ENCODE measurements around the gene EIF1.
"Not testable (repeated sequence)": the region's sequence is repeated elsewhere in the genome, so short reads cannot be mapped to it uniquely, and the experiment has no call there.

The EIF1 gene

GRCh38 chr17:41665566-41666236, 23.0 kb upstream of the EIF1 start:
- no peaks in the 10 kb centered on the region for H3K27me3 Mint-ChIP-seq
- peak overlapping the region; percentile 99 for H3K27ac Mint-ChIP-seq
- H3K36me3 Mint-ChIP-seq = no peaks in the 10 kb centered on the region

GRCh38 chr17:41666237-41666641, 22.4 kb upstream of the EIF1 start:
- H3K27me3 Mint-ChIP-seq = no peaks in the 10 kb centered on the region
- H3K4me1 Mint-ChIP-seq = peaks cover 44% of the 10 kb centered on the region
- H3K36me3 Mint-ChIP-seq = no peaks in the 10 kb centered on the region
- H3K9me3 Mint-ChIP-seq = no peaks in the 10 kb centered on the region
- peak overlapping the region; percentile 92 for H3K4me3 Mint-ChIP-seq
- peak overlapping the region; percentile 99 for H3K27ac Mint-ChIP-seq

More at GRCh38 chr17:41665566-41666236, 23.0 kb upstream of the EIF1 start:
- H3K9me3 Mint-ChIP-seq = no peaks in the 10 kb centered on the region
- peaks cover 44% of the 10 kb centered on the region for H3K4me1 Mint-ChIP-seq
- peak overlapping the region; percentile 92 for H3K4me3 Mint-ChIP-seq

- H3K36me3 Mint-ChIP-seq = no peaks in the 10 kb centered on the region
- H3K27ac Mint-ChIP-seq = peak overlapping the region; percentile 99
- peak overlapping the region; percentile 92 for H3K4me3 Mint-ChIP-seq
- H3K9me3 Mint-ChIP-seq = no peaks in the 10 kb centered on the region
- peaks cover 44% of the 10 kb centered on the region for H3K4me1 Mint-ChIP-seq
- H3K27me3 Mint-ChIP-seq = no peaks in the 10 kb centered on the region
Measured at GRCh38 chr17:41666708-41667279, 21.9 kb upstream of the EIF1 start.

- H3K4me3 Mint-ChIP-seq = peak overlapping the region; percentile 92
- no peaks in the 10 kb centered on the region for H3K36me3 Mint-ChIP-seq
- H3K27me3 Mint-ChIP-seq = no peaks in the 10 kb centered on the region
- no peaks in the 10 kb centered on the region for H3K9me3 Mint-ChIP-seq
- H3K4me1 Mint-ChIP-seq = peaks cover 50% of the 10 kb centered on the region
- H3K27ac Mint-ChIP-seq = peak overlapping the region; percentile 85
Measured at GRCh38 chr17:41667280-41668041, 21.2 kb upstream of the EIF1 start.

GRCh38 chr17:41672153-41672552, 16.5 kb upstream of the EIF1 start:
- Mint-ChIP-seq H3K9me3 (no peaks in the 10 kb centered on the region), H3K27me3 (no peaks in the 10 kb centered on the region), H3K36me3 (no peaks in the 10 kb centered on the region), H3K4me1 (peaks cover 43% of the 10 kb centered on the region), H3K27ac (peak overlapping the region; percentile 96), H3K4me3 (peak overlapping the region; percentile 59)

- not testable (repeated sequence) for H3K27me3 Mint-ChIP-seq, H3K36me3 Mint-ChIP-seq, H3K9me3 Mint-ChIP-seq, H3K27ac Mint-ChIP-seq, H3K4me3 Mint-ChIP-seq
- H3K4me1 Mint-ChIP-seq = peaks cover 52% of the 10 kb centered on the region
Measured at GRCh38 chr17:41675157-41676057, 13.3 kb upstream of the EIF1 start.

GRCh38 chr17:41676058-41676419, 12.6 kb upstream of the EIF1 start:
- H3K4me1 Mint-ChIP-seq = peaks cover 51% of the 10 kb centered on the region
- H3K36me3 Mint-ChIP-seq = peaks cover 2% of the 10 kb centered on the region
- H3K27ac Mint-ChIP-seq = no peak overlapping the region
- H3K27me3 Mint-ChIP-seq = no peaks in the 10 kb centered on the region
- no peaks in the 10 kb centered on the region for H3K9me3 Mint-ChIP-seq
- H3K4me3 Mint-ChIP-seq = no peak overlapping the region

- Mint-ChIP-seq H3K27ac (peak overlapping the region; percentile 99), H3K4me1 (peaks cover 39% of the 10 kb centered on the region), H3K4me3 (peak overlapping the region; percentile 92), H3K9me3 (no peaks in the 10 kb centered on the region), H3K36me3 (peaks cover 2% of the 10 kb centered on the region), H3K27me3 (no peaks in the 10 kb centered on the region)
Measured at GRCh38 chr17:41678411-41678906, 10.2 kb upstream of the EIF1 start.

GRCh38 chr17:41678907-41679739, 9.6 kb upstream of the EIF1 start:
- Mint-ChIP-seq H3K4me1 (peaks cover 39% of the 10 kb centered on the region), H3K36me3 (peaks cover 2% of the 10 kb centered on the region), H3K27ac (peak overlapping the region; percentile 99), H3K27me3 (no peaks in the 10 kb centered on the region), H3K9me3 (no peaks in the 10 kb centered on the region), H3K4me3 (peak overlapping the region; percentile 92)

GRCh38 chr17:41679740-41680425, 8.8 kb upstream of the EIF1 start:
- Mint-ChIP-seq H3K27ac (peak overlapping the region; percentile 99), H3K27me3 (no peaks in the 10 kb centered on the region), H3K9me3 (no peaks in the 10 kb centered on the region), H3K4me3 (peak overlapping the region; percentile 92), H3K4me1 (peaks cover 39% of the 10 kb centered on the region), H3K36me3 (peaks cover 2% of the 10 kb centered on the region)

- H3K4me3 Mint-ChIP-seq = no peak overlapping the region
- H3K27me3 Mint-ChIP-seq = no peaks in the 10 kb centered on the region
- H3K27ac Mint-ChIP-seq = no peak overlapping the region
- H3K4me1 Mint-ChIP-seq = peaks cover 39% of the 10 kb centered on the region
- no peaks in the 10 kb centered on the region for H3K9me3 Mint-ChIP-seq
- peaks cover 2% of the 10 kb centered on the region for H3K36me3 Mint-ChIP-seq
Measured at GRCh38 chr17:41680426-41681040, 8.2 kb upstream of the EIF1 start.

GRCh38 chr17:41681776-41682175, 6.9 kb upstream of the EIF1 start:
- H3K4me1 Mint-ChIP-seq = peaks cover 29% of the 10 kb centered on the region
- H3K4me3 Mint-ChIP-seq = no peak overlapping the region
- no peaks in the 10 kb centered on the region for H3K9me3 Mint-ChIP-seq
- no peak overlapping the region for H3K27ac Mint-ChIP-seq
- H3K36me3 Mint-ChIP-seq = peaks cover 2% of the 10 kb centered on the region
- no peaks in the 10 kb centered on the region for H3K27me3 Mint-ChIP-seq

GRCh38 chr17:41682631-41683030, 6.1 kb upstream of the EIF1 start:
- Mint-ChIP-seq H3K4me1 (peaks cover 25% of the 10 kb centered on the region), H3K36me3 (peaks cover 2% of the 10 kb centered on the region), H3K27me3 (no peaks in the 10 kb centered on the region), H3K4me3 (no peak overlapping the region), H3K9me3 (no peaks in the 10 kb centered on the region), H3K27ac (peak overlapping the region; percentile 32)

All from activated naive CD4-positive, alpha-beta T cell treated with anti-CD3 and anti-CD28 coated beads, Interleukin-2, amount 50 U/mL, for 24 hours (primary cell).